ENCODE measurements around the gene STK11.

STK11 gene

GRCh38 chr19:1159864-1160595, 45.5 kb upstream of the STK11 start:
- H3K4me3 ChIP-seq (ENCODE audit: low read depth, low read length), result no peak overlapping the region
- in situ Hi-C loops (cut with HindIII; ENCODE audit: low sequenced_read_pairs), result no loop called here
- no peak for TF ChIP-seq CTCF (IDR thresholded peaks at IDR 0.05; ENCODE audit: low read depth, low read length, missing control alignments)
- DNase-seq (ENCODE audit: low read depth), result no peak

GRCh38 chr19:1161716-1162115, 43.9 kb upstream of the STK11 start:
- H3K4me3 ChIP-seq (ENCODE audit: low read depth, low read length), result no peak overlapping the region
- no peak for DNase-seq (ENCODE audit: low read depth)
- in situ Hi-C loops (cut with HindIII; ENCODE audit: low sequenced_read_pairs), result no loop called here
- TF ChIP-seq CTCF (IDR thresholded peaks at IDR 0.05; ENCODE audit: low read depth, low read length, missing control alignments), result no peak

GRCh38 chr19:1162404-1163282, 42.9 kb upstream of the STK11 start:
- no peak for TF ChIP-seq CTCF (IDR thresholded peaks at IDR 0.05; ENCODE audit: low read depth, low read length, missing control alignments)
- in situ Hi-C loops (cut with HindIII; ENCODE audit: low sequenced_read_pairs), result no loop called here
- DNase-seq (ENCODE audit: low read depth), result no peak
- H3K4me3 ChIP-seq (ENCODE audit: low read depth, low read length), result no peak overlapping the region

- in situ Hi-C loops (cut with HindIII; ENCODE audit: low sequenced_read_pairs), result no loop called here
- H3K4me3 ChIP-seq (ENCODE audit: low read depth, low read length), result no peak overlapping the region
- TF ChIP-seq CTCF (IDR thresholded peaks at IDR 0.05; ENCODE audit: low read depth, low read length, missing control alignments), result no peak
- no peak for DNase-seq (ENCODE audit: low read depth)
These were observed 42.2 kb upstream of the STK11 start for GRCh38 chr19:1163283-1163933.

DNA sequence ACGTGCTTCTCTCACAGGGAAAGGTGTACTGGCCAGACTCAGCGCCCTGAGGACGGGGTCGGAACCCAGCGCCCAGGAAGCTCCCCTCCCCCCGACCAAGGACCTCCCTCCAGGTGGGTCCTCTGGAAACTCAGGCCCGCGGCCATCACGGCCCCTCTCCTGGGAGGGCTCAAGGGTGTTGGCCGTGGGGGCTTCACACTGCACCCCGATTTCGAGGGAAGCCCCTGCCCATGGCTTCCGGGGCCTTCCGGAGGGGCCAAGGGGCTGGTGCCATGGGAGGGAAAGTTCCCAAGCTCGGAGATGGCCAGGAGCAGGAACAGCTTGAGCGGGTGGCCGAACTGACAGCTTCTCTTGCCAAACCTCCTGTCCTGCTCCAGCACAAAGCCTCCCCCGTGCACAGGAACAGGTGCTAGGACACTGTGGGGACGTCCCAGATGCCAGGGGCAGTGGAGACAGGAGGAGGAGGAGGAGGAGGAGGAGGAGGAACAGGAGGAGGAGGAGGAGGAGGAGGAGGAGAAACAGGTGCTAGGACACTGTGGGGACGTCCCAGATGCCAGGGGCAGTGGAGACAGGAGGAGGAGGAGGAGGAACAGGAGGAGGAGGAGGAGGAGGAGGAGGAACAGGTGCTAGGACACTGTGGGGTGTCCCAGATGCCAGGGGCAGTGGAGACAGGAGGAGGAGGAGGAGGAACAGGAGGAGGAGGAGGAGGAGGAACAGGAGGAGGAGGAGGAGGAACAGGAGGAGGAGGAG, 41.5 kb upstream of the STK11 start:
- in situ Hi-C loops (cut with HindIII; ENCODE audit: low sequenced_read_pairs), result no loop called here

More for the DNA sequence above, 41.5 kb upstream of the STK11 start:
- DNase-seq (ENCODE audit: low read depth), result no peak
- TF ChIP-seq CTCF (IDR thresholded peaks at IDR 0.05; ENCODE audit: low read depth, low read length, missing control alignments), result no peak
- no peak overlapping the region for H3K4me3 ChIP-seq (ENCODE audit: low read depth, low read length)
